Transverse colon (tissue), 4 donors: ENCODE results near the gene SLPI.

Source experiments
- POLR2A ChIP-seq: fragments of 450-650 bp; IDR thresholded peaks from one replicate; pipeline ENCODE4 v1.6.1; 2016; ENCODE audit warnings: antibody characterized with exemption, mild to moderate bottlenecking, moderate library complexity
- POLR2AphosphoS5 ChIP-seq, 3 donors: sonication (generic); formaldehyde crosslinking; IDR thresholded peaks; one replicate each; pipeline ENCODE4 v1.6.1; 2016; ENCODE audit warnings: antibody characterized with exemption in 3 of 3
- TF ChIP-seq, protein P1 (sequence below), 5 experiments: fragments of 200-600 bp in 3 of 5; fragments of 450-650 bp in 2 of 5; sonication (generic) in 3 of 5; IDR thresholded peaks; 1 replicate in 2 of 5; 2 replicates in 3 of 5; pipeline ENCODE4 v1.5.1; 2016 to 2017; ENCODE audit warnings: antibody characterized with exemption in 5 of 5, inconsistent platforms in 3 of 5, mild to moderate bottlenecking in 2 of 5, moderate library complexity in 1 of 5

- TF ChIP-seq, protein P1, sequence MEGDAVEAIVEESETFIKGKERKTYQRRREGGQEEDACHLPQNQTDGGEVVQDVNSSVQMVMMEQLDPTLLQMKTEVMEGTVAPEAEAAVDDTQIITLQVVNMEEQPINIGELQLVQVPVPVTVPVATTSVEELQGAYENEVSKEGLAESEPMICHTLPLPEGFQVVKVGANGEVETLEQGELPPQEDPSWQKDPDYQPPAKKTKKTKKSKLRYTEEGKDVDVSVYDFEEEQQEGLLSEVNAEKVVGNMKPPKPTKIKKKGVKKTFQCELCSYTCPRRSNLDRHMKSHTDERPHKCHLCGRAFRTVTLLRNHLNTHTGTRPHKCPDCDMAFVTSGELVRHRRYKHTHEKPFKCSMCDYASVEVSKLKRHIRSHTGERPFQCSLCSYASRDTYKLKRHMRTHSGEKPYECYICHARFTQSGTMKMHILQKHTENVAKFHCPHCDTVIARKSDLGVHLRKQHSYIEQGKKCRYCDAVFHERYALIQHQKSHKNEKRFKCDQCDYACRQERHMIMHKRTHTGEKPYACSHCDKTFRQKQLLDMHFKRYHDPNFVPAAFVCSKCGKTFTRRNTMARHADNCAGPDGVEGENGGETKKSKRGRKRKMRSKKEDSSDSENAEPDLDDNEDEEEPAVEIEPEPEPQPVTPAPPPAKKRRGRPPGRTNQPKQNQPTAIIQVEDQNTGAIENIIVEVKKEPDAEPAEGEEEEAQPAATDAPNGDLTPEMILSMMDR (IDR thresholded peaks at IDR 0.05): no peak
- TF ChIP-seq POLR2A: no peak
- TF ChIP-seq POLR2AphosphoS5 (IDR thresholded peaks at IDR 0.05): no peak
Observed at GRCh38 chr20:45297786-45298497, 43.6 kb upstream of the SLPI start.
